OCI-M1 (cell line): ENCODE results near the gene C16orf86.

ENCODE experiments used
- DNase-seq: peaks from one replicate; lab custom pipeline; 2025; lab: John Stamatoyannopoulos, UW

C16orf86 gene

GRCh38 chr16:67666559-67667452 is at the start of gene C16orf86, which contains the start of gene ENKD1:
Gene C16orf86, plus strand, starts transcription at chr16:67666814. Its CDS starts 157 bp downstream, at chr16:67666971.
Gene ENKD1, minus strand, starts transcription at chr16:67666750. Its CDS starts 308 bp downstream, at chr16:67666442.
- peak; percentile 90 for DNase-seq

DNA sequence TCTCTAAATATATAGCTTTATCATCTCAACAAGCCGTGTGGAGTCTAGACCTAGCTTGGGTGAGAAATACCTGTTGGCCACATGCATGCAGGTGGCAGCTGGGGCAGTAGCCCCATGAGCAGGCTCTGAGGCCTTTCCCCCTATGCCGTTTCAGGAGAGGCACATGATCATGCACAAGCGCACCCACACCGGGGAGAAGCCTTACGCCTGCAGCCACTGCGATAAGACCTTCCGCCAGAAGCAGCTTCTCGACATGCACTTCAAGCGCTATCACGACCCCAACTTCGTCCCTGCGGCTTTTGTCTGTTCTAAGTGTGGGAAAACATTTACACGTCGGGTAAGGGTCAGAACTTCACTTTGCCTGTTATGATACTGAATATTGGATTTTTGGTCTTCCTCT is 38.4 kb upstream of the C16orf86 start:
- no peak for DNase-seq

DNA sequence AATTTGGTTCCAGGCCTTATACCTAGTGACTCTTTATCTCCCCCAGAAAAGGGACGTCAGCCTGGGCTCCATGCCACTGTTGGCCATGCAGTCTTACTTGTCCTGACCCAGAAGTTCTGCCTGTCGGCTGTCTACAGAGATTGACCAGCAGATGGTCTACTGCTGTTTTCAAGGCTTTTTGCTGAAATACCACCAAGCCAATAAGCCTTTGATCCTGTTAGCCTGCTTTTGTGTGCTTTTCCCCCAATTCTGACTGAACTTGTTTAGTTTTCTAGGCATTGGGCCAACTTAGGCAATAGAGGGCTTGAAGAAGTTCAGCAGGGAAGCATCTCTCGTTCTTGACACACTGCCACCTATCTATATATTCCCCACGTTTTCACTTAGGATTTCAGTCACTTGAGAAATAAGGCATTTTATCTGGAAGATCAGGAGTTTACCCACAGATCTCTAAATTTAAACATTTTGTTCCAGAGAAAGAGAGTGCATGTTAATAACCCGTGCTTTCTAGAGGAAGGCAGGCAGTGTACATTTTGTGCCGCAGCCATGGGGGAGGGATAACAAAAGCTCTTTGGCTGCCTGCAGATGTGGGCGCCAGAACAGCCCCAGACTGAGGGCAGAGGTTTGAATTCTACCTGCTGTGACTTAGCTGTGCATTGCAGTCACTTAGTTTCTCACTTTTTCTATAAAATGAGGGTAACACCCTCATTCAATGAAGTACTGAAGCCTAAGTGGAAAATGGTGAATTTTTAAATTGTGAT is 34.0 kb upstream of the C16orf86 start:
- DNase-seq = no peak

GRCh38 chr16:67636713-67637112 is 29.9 kb upstream of the C16orf86 start:
- no peak for DNase-seq

DNA sequence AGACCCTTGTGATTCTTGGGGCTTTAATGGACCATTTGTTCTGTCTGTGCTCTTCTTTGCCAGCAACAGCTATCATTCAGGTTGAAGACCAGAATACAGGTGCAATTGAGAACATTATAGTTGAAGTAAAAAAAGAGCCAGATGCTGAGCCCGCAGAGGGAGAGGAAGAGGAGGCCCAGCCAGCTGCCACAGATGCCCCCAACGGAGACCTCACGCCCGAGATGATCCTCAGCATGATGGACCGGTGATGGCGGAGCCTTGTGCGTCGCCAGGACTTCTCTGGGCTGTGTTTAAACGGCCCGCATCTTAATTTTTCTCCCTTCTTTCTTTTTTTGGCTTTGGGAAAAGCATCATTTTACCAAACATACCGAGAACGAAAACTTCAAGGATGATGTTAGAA is 29.0 kb upstream of the C16orf86 start:
- no peak for DNase-seq

- DNase-seq = no peak
Measured at GRCh38 chr16:67641779-67642708, 24.6 kb upstream of the C16orf86 start.

DNA sequence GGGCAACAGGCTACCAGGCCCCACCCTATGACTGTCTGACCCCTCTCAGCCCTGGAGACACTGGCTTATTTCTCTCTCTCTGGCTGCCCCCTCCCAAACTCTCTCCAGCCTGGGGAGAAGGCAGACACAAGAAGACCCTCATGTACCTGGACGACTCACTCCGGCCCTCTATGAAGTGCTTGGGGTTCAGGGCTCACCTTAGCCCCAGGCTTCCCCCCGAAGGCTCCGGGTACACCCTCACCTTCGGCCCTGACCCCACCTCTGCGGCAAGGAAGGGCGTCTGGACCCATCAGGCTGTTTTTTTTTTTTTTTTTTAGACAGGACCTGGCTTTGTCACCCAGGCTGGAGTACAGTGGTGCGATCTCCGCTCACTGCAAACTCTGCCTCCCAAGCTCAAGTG is 22.6 kb upstream of the C16orf86 start:
- DNase-seq = no peak

GRCh38 chr16:67645397-67646121 is 21.1 kb upstream of the C16orf86 start:
- no peak for DNase-seq

- no peak for DNase-seq
Measured at GRCh38 chr16:67647111-67647651, 19.4 kb upstream of the C16orf86 start.

- DNase-seq = no peak
Measured at GRCh38 chr16:67647681-67648080, 18.9 kb upstream of the C16orf86 start.

DNA sequence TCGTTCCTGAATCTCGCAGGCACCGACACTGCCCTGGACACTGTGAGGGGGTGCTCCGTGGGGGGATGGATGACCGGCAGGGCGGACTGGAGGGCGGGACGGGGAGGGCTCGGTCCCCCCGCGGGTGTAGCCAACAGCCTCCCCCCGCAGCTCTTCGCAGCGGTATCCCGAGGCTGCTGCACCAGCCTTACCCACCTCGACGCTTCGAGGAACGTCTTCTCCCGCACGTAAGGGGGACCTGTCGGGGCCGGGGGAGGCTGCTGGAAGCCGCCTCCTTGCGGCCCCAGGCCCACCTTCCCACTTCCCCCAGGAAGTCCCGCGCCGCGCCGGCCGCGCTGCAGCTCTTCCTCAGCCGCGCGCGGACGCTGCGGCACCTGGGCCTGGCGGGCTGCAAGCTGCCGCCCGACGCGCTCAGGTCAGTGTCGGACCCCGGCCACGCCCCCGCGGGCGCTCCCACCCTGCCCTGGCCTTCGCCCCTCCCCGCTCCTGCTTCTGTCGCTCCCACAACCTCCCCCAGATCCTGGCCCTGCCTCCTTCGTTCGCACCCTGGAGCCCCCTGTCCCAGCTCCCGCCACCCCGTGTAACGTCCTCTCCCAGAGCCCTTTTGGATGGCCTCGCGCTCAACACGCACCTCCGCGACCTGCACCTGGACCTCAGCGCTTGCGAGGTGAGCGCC is 18.4 kb upstream of the C16orf86 start:
- DNase-seq = no peak

DNA sequence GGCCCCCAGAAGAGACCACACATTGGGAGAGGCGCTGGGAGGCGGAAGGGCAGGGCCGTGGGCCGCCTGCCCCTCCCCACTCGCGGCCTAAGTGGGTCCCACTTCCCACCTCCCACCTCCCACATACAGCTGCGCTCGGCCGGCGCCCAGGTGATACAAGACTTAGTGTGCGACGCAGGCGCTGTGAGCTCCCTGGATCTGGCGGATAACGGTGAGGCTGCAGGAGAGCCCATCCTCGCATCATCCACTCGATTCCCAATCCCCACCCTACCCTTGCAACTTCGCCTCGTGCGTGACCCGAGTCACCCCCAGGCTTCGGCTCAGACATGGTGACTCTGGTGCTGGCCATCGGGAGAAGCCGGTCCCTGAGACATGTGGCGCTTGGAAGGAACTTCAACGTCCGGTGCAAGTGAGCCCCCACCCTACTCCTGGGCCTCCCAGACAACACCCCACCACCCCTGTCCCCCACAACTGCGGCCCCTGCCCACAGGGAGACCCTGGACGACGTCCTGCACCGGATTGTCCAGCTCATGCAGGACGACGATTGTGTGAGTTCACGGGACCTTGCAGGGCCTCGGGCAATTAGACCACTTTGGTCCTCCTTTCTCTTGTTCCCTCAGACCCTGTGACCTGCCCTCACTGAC is 17.7 kb upstream of the C16orf86 start:
- no peak for DNase-seq

DNA sequence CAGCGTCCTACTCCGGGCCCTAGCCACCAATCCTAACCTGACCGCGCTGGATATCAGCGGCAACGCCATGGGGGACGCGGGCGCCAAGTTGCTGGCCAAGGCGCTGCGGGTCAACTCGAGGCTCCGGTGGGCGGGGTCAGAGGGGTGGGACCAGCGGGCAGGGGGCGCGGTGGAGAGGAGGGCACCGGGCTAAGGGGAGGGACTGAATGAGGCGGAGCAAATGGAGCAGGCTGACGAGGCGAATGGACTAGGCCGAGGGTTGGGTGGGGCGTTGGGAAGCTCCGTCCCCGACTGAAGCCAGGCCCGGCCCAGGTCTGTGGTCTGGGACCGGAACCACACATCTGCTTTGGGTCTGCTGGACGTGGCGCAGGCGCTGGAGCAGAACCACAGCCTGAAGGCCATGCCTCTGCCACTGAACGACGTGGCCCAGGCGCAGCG is 17.1 kb upstream of the C16orf86 start:
- no peak for DNase-seq

- DNase-seq = no peak
Measured at GRCh38 chr16:67650023-67650422, 16.6 kb upstream of the C16orf86 start.

DNA sequence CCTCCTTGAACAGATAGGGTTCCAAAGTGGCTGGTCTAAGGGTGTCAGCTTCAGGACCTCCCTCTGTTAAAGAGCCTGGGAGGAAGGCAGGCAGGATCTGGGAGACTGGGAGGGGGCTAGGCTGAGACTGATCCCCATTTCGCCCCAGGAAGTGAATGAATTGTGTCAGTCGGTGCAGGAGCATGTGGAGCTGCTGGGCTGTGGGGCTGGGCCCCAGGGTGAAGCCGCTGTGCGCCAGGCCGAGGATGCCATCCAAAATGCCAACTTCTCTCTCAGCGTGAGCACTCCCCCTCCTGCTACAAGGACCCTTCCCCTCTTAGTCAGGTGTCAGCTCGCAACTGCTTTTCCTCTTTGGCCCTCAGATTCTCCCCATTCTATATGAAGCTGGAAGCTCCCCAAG is 15.6 kb upstream of the C16orf86 start:
- DNase-seq = no peak

DNA sequence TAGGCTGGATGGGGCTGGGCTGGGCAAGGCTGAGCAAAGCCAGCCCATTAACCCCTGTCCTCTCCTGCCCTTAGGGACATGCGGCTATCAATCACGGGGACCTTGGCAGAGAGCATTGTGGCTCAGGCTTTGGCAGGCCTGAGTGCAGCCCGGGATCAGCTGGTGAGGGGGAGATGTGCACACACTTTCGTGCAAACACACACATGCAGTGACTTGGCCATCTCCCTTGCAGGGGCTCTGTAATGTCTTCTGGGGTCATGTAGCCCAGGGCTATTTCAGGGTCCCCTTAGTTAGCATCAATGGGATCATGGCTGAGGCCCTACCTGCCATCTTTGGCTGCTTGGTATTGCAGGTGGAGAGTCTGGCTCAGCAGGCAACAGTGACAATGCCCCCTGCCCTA is 14.8 kb upstream of the C16orf86 start:
- no peak for DNase-seq

DNA sequence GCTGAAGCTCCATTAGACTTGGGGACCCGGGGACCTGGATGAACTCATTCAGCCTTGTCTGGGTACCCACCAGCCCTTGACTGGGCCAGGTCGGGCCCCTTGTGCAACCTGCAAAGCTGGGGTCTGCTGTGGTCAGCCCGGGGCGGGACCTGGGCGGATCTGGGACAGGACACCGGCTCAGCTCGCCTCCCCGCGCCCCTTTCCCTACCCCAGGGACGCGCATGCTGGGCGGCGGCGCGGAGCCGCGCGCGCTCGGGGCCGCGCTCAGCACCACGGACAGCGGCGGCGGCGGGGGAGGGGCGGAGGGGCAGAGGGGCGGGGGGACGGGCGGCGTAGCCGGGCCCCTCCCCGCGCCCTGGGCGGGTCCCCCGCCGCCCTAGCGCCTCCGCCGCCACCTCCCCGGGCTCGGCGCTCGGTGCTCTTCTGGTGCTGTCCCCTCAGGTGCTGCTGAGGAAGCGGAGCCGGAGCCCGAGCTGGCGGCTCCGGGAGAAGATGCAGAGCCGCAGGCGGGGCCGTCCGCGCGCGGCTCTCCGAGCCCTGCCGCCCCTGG is 14.0 kb upstream of the C16orf86 start:
- DNase-seq = no peak

DNA sequence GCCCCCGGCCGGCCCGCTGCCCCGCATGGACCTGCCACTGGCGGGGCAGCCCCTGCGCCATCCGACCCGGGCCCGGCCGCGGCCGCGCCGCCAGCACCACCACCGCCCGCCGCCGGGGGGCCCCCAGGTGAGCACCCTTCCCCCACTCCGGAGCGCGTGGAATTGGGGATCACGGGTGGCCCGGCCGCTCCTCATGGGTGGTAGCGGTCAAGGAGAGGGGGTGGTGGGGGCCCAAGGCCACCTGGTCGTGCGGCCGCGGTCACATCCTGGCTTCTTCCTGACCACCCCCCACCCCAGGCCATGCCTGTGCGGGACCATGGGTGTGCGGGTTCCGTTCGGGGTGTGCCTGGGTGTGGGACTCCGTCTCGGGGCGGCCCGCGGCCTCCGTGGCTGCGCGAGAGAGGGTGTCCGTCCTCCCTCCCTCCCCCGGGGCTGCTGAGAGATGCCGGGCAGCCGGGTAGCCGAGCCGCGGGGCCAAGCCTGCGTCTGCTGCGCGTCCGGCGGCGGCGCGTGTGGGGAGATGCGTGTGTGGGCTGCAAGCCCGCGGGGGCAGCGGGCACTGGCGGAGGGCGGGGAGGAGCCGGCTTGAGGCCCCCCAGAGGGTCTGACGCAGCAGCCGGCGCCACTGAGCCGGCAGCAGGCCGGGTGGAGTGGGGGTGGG is 13.4 kb upstream of the C16orf86 start:
- DNase-seq = no peak
